HUES48 (cell line): Measurements from ENCODE around the gene NDUFB7.
"Not testable (repeated sequence)": the region's sequence is repeated elsewhere in the genome, so short reads cannot be mapped to it uniquely, and the experiment has no call there.

ENCODE experiments used
- H3K27ac ChIP-seq: one replicate; pipeline ENCODE4 v1.7.0; 2013; ENCODE audit warnings: low read depth, low read length, inconsistent platforms
- H3K27me3 ChIP-seq: 2 replicates; pipeline ENCODE4 v1.6.1; 2013; ENCODE audit warnings: mild to moderate bottlenecking, low read length; ENCODE audit not compliant: control insufficient read depth, insufficient read depth
- H3K36me3 ChIP-seq: 2 replicates; pipeline ENCODE4 v1.6.1; 2013; ENCODE audit warnings: low read length; ENCODE audit not compliant: control insufficient read depth, insufficient read depth
- H3K4me1 ChIP-seq: 2 replicates; pipeline ENCODE4 v1.6.1; 2013; ENCODE audit warnings: mild to moderate bottlenecking, low read length; ENCODE audit not compliant: control insufficient read depth, insufficient read depth
- H3K4me3 ChIP-seq: 2 replicates; pipeline ENCODE4 v1.5.1; 2013; ENCODE audit warnings: mild to moderate bottlenecking, low read depth, low read length
- H3K9ac ChIP-seq: 2 replicates; pipeline ENCODE4 v1.6.1; 2013; ENCODE audit warnings: mild to moderate bottlenecking, low read depth, low read length, moderate library complexity
- H3K9me3 ChIP-seq: 2 replicates; pipeline ENCODE4 v1.6.1; 2013; ENCODE audit warnings: low read length; ENCODE audit not compliant: control insufficient read depth, insufficient read depth

Gene NDUFB7

GRCh38 chr19:14570864-14571527 lies 870 bp downstream of the NDUFB7 start:
- Histone ChIP-seq H3K36me3 (peaks cover 21% of the 10 kb centered on the region), H3K9me3 (no peaks in the 10 kb centered on the region), H3K27ac (no peak overlapping the region), H3K4me1 (no peaks in the 10 kb centered on the region), H3K4me3 (peak overlapping the region; percentile 98), H3K27me3 (no peaks in the 10 kb centered on the region), H3K9ac (peak overlapping the region; percentile 84)

GRCh38 chr19:14567079-14567478 lies 4.8 kb downstream of the NDUFB7 start:
- Histone ChIP-seq H3K9ac (no peak overlapping the region), H3K4me3 (no peak overlapping the region), H3K36me3 (peaks cover 29% of the 10 kb centered on the region), H3K27ac (no peak overlapping the region), H3K9me3 (no peaks in the 10 kb centered on the region), H3K27me3 (no peaks in the 10 kb centered on the region), H3K4me1 (peaks cover 18% of the 10 kb centered on the region)

DNA sequence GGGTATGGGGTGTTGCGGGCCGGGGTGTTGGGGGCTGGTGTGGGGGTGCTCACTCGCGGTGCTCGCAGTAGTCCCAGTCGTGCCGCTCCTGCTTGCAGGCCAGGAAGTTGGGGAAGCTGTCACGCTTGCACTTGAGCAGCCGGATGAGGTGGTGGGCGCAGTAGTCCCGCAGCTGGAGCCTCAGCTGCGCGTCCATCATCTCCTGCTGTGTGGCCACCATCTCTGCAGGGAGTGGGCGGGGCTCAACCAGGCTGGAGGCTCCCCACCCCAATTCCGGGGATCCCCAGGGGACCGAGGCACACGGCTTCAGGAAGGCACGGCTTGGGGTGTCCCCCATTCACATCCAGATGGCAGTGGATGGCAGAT lies 5.2 kb downstream of the NDUFB7 start:
- no peak overlapping the region for H3K27ac ChIP-seq
- H3K9me3 ChIP-seq, result no peaks in the 10 kb centered on the region
- H3K4me1 ChIP-seq, result peaks cover 22% of the 10 kb centered on the region
- no peak overlapping the region for H3K9ac ChIP-seq
- no peaks in the 10 kb centered on the region for H3K27me3 ChIP-seq
- no peak overlapping the region for H3K4me3 ChIP-seq
- H3K36me3 ChIP-seq, result peaks cover 29% of the 10 kb centered on the region

DNA sequence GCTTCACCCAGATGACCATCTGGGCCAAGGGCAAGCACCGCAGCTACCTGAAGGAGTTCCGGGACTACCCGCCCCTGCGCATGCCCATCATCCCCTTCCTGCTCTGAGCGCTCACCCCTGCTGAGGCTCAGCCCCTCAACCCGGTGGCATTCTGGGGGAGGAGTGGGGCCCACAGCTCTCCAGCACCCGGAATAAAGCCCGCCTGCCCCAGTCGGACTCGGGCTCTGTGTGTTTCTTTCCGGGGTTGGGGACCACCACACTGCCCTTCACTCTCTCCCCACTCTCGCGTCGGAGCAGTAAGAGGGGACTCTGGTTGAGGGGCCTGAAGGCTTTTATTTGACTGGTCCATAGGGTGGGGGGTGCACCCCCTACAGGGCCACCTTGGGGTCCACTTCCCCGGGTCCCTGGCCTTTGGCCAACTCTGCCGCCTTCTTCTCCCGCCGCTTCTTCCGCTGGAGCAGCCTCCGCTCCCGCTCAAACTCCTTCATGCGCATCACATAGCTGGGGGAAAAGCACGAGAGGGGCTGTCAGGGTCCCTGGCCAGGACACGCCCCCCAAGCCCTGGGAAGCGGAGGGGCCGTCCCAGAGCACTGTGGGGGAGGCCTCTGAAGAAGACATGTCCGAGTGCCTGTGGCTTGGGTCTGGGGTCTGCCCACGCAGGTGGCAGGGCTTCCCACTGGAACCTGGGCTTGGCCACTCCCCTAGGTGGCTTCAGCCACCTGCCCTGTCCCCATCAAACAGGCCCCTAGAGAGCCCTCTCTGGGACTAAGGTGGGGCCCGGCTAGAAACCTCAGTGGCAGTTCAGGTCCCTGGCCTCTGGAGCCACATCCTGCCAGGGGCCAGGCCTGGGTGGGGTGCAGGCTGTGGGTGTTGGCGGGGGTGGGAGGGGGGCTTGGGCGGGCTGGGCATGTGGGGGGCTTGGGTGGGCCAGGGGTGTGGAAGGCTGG lies 5.8 kb downstream of the NDUFB7 start:
- no peak overlapping the region for H3K27ac ChIP-seq
- H3K36me3 ChIP-seq, result peaks cover 29% of the 10 kb centered on the region
- H3K4me3 ChIP-seq, result no peak overlapping the region
- no peak overlapping the region for H3K9ac ChIP-seq
- H3K9me3 ChIP-seq, result no peaks in the 10 kb centered on the region
- peaks cover 26% of the 10 kb centered on the region for H3K4me1 ChIP-seq
- H3K27me3 ChIP-seq, result no peaks in the 10 kb centered on the region

DNA sequence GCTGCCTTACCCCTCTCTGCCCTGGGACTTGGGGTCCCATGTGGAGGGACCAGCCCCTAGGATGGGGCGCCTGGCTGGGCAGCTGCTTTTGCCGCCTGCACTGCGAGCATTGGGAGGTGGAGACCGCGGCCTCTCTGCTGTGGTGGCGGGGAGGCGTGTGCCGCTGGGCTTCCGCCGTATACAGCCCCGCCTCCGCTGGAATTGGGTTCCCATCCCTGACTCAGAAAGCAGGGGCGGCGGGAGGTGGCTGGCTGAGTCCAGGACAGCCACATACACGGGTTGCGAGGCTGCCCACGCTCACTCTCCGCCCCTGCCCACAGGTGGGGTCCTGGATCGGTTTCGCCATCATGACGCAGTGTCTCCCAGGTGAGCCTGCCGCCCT lies 6.6 kb downstream of the NDUFB7 start:
- H3K27me3 ChIP-seq, result no peaks in the 10 kb centered on the region
- H3K4me3 ChIP-seq, result no peak overlapping the region
- no peak overlapping the region for H3K27ac ChIP-seq
- H3K36me3 ChIP-seq, result peaks cover 29% of the 10 kb centered on the region
- H3K4me1 ChIP-seq, result peaks cover 30% of the 10 kb centered on the region
- H3K9me3 ChIP-seq, result no peaks in the 10 kb centered on the region
- no peak overlapping the region for H3K9ac ChIP-seq

GRCh38 chr19:14564652-14565297 lies 7.1 kb downstream of the NDUFB7 start:
- not testable (repeated sequence) for H3K9me3 ChIP-seq, H3K27me3 ChIP-seq, H3K9ac ChIP-seq, H3K27ac ChIP-seq, H3K4me3 ChIP-seq
- Histone ChIP-seq H3K36me3 (peaks cover 29% of the 10 kb centered on the region), H3K4me1 (peaks cover 30% of the 10 kb centered on the region)

GRCh38 chr19:14563989-14564651 lies 7.7 kb downstream of the NDUFB7 start:
- peaks cover 29% of the 10 kb centered on the region for H3K36me3 ChIP-seq
- H3K9me3 ChIP-seq, result no peaks in the 10 kb centered on the region
- no peaks in the 10 kb centered on the region for H3K27me3 ChIP-seq
- no peak overlapping the region for H3K9ac ChIP-seq
- H3K27ac ChIP-seq, result no peak overlapping the region
- peaks cover 30% of the 10 kb centered on the region for H3K4me1 ChIP-seq
- no peak overlapping the region for H3K4me3 ChIP-seq

DNA sequence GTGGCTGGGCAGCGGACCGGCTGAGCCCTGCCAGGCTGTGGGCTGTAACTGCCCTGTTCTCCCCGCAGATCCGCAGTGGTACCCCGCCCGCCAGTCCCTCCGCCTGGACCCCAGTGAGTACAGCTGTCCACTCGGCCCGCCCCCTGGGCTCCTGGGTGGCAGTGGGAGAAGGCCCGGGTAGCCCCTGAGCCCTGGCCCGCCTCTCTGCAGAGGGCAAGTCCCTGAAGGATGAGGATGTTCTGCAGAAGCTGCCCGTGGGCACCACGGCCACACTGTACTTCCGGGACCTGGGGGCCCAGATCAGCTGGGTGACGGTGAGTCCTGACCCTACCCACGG lies 8.3 kb downstream of the NDUFB7 start:
- Histone ChIP-seq H3K27me3 (no peaks in the 10 kb centered on the region), H3K4me1 (peaks cover 30% of the 10 kb centered on the region), H3K27ac (peak overlapping the region; percentile 32), H3K9ac (no peak overlapping the region), H3K4me3 (no peak overlapping the region), H3K36me3 (peaks cover 26% of the 10 kb centered on the region), H3K9me3 (no peaks in the 10 kb centered on the region)

DNA sequence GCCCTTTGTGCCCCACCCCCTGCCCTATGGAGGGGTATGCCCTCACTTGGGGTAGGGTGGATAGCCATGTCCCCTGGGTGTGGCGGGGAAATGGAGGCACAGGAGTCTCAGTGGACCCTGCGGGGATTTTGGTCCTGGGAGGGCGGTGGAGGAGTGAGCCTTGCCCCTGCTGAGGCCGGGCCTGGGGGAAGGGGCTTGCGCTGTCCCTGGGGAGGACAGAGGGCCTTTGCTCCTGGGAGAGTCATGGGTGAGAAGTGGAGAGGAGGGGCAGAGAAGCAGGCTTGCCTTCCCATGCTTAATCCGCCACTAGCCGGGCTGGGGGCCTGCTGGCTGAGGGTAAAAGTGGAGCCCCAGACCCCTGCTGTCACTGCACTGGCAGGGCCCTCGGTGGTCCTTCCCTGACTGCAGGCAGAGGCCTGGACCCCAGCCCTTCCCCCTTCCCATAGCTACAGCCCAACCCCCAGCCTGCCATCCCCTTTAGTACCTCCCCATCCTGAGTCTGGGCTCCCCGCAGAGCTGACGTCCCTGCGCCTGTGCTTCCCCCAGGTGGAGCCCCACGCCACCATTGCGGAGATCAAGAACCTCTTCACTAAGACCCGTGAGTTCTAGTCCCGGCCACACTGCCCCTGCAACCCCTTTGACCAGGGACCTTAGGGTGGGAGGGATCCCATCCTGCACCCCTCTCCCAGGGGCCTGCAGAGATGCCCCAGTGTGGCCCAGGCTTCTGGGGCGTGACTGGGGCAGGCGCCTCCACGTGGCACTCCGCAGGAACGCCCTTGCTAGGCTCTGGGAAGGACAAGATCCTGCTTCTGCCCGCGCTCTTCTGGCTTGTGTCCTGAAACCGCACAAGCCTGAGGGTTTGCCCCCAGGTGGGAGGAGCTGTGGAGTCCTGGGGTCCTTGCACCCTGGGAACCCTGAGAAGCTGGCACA lies 8.9 kb downstream of the NDUFB7 start:
- Histone ChIP-seq H3K27ac (peak overlapping the region; percentile 42), H3K9ac (no peak overlapping the region), H3K27me3 (no peaks in the 10 kb centered on the region)

GRCh38 chr19:14561847-14562351 lies 10.0 kb downstream of the NDUFB7 start:
- Histone ChIP-seq H3K9ac (no peak overlapping the region), H3K9me3 (no peaks in the 10 kb centered on the region), H3K27me3 (no peaks in the 10 kb centered on the region), H3K36me3 (peaks cover 13% of the 10 kb centered on the region), H3K4me1 (peaks cover 30% of the 10 kb centered on the region), H3K27ac (peak overlapping the region; percentile 42), H3K4me3 (no peak overlapping the region)

More for the DNA sequence above, 8.9 kb downstream of the NDUFB7 start:
- H3K9me3 ChIP-seq, result no peaks in the 10 kb centered on the region
- no peak overlapping the region for H3K4me3 ChIP-seq
- peaks cover 22% of the 10 kb centered on the region for H3K36me3 ChIP-seq
- H3K4me1 ChIP-seq, result peaks cover 30% of the 10 kb centered on the region
